HepG2 (cell line): ENCODE measurements around the gene SELENOI. TPM values are rescaled to one million over a fixed set of nuclear protein-coding genes. Genes with fewer than 3 reads are reported as not detected.

Source experiments
- BORCS8-MEF2B ChIP-seq: sonication (generic); formaldehyde crosslinking; IDR thresholded peaks from 2 replicates; pipeline ENCODE4 v1.8.0; 2022; ENCODE audit warnings: mild to moderate bottlenecking, missing genetic modification reagents
- CENPX ChIP-seq: sonication (generic); formaldehyde crosslinking; IDR thresholded peaks from 2 replicates; pipeline ENCODE4 v1.9.0; 2021; ENCODE audit warnings: mild to moderate bottlenecking, missing genetic modification reagents, moderate library complexity
- CERS6 ChIP-seq: sonication (generic); formaldehyde crosslinking; IDR thresholded peaks from 2 replicates; pipeline ENCODE4 v1.5.0; 2020; ENCODE audit warnings: missing genetic modification reagents
- CHD4 ChIP-seq: fragments of 200-600 bp; sonication (generic); IDR thresholded peaks from 2 replicates; pipeline ENCODE4 v1.7.0; 2017; ENCODE audit warnings: mild to moderate bottlenecking, low read length, borderline replicate concordance
- EP300 ChIP-seq, 3 experiments: sonication (generic) in 1 of 3; formaldehyde crosslinking in 1 of 3; IDR thresholded peaks; 2 replicates each; pipeline versions ENCODE4 v1.5.1 to v1.6.1; 2011 to 2020; ENCODE audit warnings: low read depth in 2 of 3, low read length in 2 of 3, borderline replicate concordance in 1 of 3, improper control_type of control experiment in 1 of 3, mild to moderate bottlenecking in 1 of 3, missing genetic modification reagents in 1 of 3, moderate library complexity in 1 of 3
- FOSL2 ChIP-seq: sonication (generic); formaldehyde crosslinking; IDR thresholded peaks from 2 replicates; pipeline ENCODE4 v1.4.0; 2020; ENCODE audit warnings: missing genetic modification reagents
- FOXO1 ChIP-seq: sonication (generic); formaldehyde crosslinking; IDR thresholded peaks from 2 replicates; pipeline ENCODE4 v1.4.0; 2020; ENCODE audit warnings: missing genetic modification reagents
- HDAC6 ChIP-seq: fragments of 200-600 bp; sonication (generic); IDR thresholded peaks from 2 replicates; pipeline ENCODE4 v1.7.0; 2017; ENCODE audit warnings: mild to moderate bottlenecking, antibody characterized with exemption, low read length, low read depth
- IRF2 ChIP-seq: IDR thresholded peaks from 2 replicates; pipeline ENCODE4 v1.6.1; 2018; ENCODE audit warnings: missing genetic modification reagents, missing compliant biosample characterization
- MAFG ChIP-seq: sonication (generic); formaldehyde crosslinking; IDR thresholded peaks from 2 replicates; pipeline ENCODE4 v1.5.1; 2020; ENCODE audit warnings: mild to moderate bottlenecking, missing genetic modification reagents
- MED13 ChIP-seq: sonication (generic); formaldehyde crosslinking; IDR thresholded peaks from 2 replicates; pipeline ENCODE4 v1.5.0; 2020; ENCODE audit warnings: missing genetic modification reagents
- MXD3 ChIP-seq: IDR thresholded peaks from 2 replicates; pipeline ENCODE4 v1.6.1; 2016; ENCODE audit warnings: mild to moderate bottlenecking, missing biosample characterization, missing genetic modification reagents
- RARA ChIP-seq: IDR thresholded peaks from 2 replicates; pipeline ENCODE4 v1.6.1; 2016; ENCODE audit warnings: missing genetic modification reagents, missing compliant biosample characterization
- SCMH1 ChIP-seq: sonication (generic); formaldehyde crosslinking; IDR thresholded peaks from 2 replicates; pipeline ENCODE4 v1.9.0; 2021; ENCODE audit warnings: missing genetic modification reagents, mild to moderate bottlenecking, borderline replicate concordance
- SYNCRIP ChIP-seq: fragments of 200-400 bp; formaldehyde crosslinking; IDR thresholded peaks from 2 replicates; pipeline ENCODE4 v1.6.1; 2018; ENCODE audit warnings: mild to moderate bottlenecking, low read depth, low read length; ENCODE audit not compliant: insufficient read depth
- ZNF138 ChIP-seq: sonication (generic); formaldehyde crosslinking; IDR thresholded peaks from 2 replicates; pipeline ENCODE4 v1.5.0; 2020; ENCODE audit warnings: mild to moderate bottlenecking, low read depth, missing genetic modification reagents
- ZNF552 ChIP-seq: sonication (generic); formaldehyde crosslinking; IDR thresholded peaks from 2 replicates; pipeline ENCODE4 v1.9.0; 2022; ENCODE audit warnings: missing genetic modification reagents, mild to moderate bottlenecking, borderline replicate concordance
- ZNF615 ChIP-seq: sonication (generic); formaldehyde crosslinking; IDR thresholded peaks from 2 replicates; pipeline ENCODE4 v1.5.0; 2020; ENCODE audit warnings: mild to moderate bottlenecking, missing genetic modification reagents, borderline replicate concordance
- ZNF879 ChIP-seq: sonication (generic); formaldehyde crosslinking; IDR thresholded peaks from 2 replicates; pipeline ENCODE4 v1.8.1; 2023; ENCODE audit warnings: missing genetic modification reagents
- ZSCAN9 ChIP-seq: IDR thresholded peaks from 2 replicates; pipeline ENCODE4 v1.6.1; 2016; ENCODE audit warnings: borderline replicate concordance
- polyA plus RNA-seq, 8 experiments: library from polyadenylated mRNA; depleted of rRNA in 3 of 8; stranded (reverse) in 7 of 8; unstranded in 1 of 8; fragments of >200 nt; fragmentation: Illumina TruSeq in 4 of 8; extraction: Trizol in 4 of 8; gene quantifications; 2 replicates each; pipeline versions ENCODE4 v1.2.1 to v1.2.3, GENCODE V29; 2011 to 2016; ENCODE audit warnings: low read depth in 4 of 8, missing spikeins in 1 of 8, mixed read lengths in 1 of 8; ENCODE audit not compliant: insufficient read depth in 1 of 8
- total RNA-seq, 5 experiments: library from RNA; depleted of rRNA; stranded (reverse); fragments of >200 nt; fragmentation: Illumina TruSeq; extraction: Trizol; gene quantifications; 2 replicates each; pipeline ENCODE4 v1.2.3, GENCODE V29; 2016; ENCODE audit warnings: low read depth in 1 of 5
- TF ChIP-seq, protein P1 (sequence below): fragments of 450-650 bp; IDR thresholded peaks from 2 replicates; pipeline ENCODE4 v1.6.1; 2016
- TF ChIP-seq, protein P2 (sequence below): sonication (generic); formaldehyde crosslinking; IDR thresholded peaks from 2 replicates; pipeline ENCODE4 v1.5.0; 2020; ENCODE audit warnings: mild to moderate bottlenecking, missing genetic modification reagents
- TF ChIP-seq, protein P3 (sequence below): sonication (generic); formaldehyde crosslinking; IDR thresholded peaks from 2 replicates; pipeline ENCODE4 v1.8.1; 2023; ENCODE audit warnings: mild to moderate bottlenecking, moderate library complexity, missing genetic modification reagents

The SELENOI gene
- total and polyA plus RNA-seq, 2 of the 13 experiments (the other 11 are each of a cell fraction or from before 2014, with no cell fraction given), result 27.7 to 60.3 TPM

DNA sequence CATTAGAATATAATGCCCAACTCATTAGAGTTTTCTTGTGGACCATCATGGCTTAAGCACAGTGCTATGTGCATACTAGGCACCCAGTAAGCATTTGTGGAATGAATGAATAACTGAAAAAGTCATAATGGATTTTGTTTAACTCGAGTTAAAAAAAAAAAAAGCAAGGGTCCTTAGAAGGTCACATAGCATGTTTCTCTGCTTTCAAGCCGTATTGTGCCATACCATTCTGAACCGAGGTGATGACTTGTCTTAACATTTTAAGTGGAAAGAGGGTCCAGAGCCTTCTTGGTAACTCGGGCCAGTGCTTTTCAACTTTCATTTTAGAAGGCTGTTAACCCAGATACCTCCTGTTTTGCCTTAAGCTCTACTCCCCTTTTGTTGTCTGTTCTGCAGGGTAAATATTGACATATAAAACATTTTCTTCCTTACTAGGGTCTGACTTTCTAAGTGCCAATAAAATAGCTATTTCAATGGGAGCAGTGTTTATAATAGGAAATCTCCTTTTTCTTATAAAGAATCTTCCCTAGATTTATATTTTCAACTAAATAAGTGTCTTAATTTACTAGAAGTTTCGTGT lies 1.4 kb downstream of the SELENOI start (continued):
- TF ChIP-seq BORCS8-MEF2B (CRISPR knock-in tag), result no peak
- no peak for TF ChIP-seq MED13 (CRISPR knock-in tag)
- no peak for TF ChIP-seq MAFG (CRISPR knock-in tag)
- 0 out of 2 replicates have a peak, but pooled peaks have one; percentile 39 for TF ChIP-seq ZSCAN9 (CRISPR knock-in tag)
- no peak for TF ChIP-seq ZNF138 (CRISPR knock-in tag)
- TF ChIP-seq CENPX (CRISPR knock-in tag), result no peak
- no peak for TF ChIP-seq MXD3
- TF ChIP-seq CERS6, result no peak
- no peak for TF ChIP-seq HDAC6
- no peak for TF ChIP-seq CHD4
- TF ChIP-seq, protein P1, sequence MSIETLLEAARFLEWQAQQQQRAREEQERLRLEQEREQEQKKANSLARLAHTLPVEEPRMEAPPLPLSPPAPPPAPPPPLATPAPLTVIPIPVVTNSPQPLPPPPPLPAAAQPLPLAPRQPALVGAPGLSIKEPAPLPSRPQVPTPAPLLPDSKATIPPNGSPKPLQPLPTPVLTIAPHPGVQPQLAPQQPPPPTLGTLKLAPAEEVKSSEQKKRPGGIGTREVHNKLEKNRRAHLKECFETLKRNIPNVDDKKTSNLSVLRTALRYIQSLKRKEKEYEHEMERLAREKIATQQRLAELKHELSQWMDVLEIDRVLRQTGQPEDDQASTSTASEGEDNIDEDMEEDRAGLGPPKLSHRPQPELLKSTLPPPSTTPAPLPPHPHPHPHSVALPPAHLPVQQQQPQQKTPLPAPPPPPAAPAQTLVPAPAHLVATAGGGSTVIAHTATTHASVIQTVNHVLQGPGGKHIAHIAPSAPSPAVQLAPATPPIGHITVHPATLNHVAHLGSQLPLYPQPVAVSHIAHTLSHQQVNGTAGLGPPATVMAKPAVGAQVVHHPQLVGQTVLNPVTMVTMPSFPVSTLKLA, result no peak
- TF ChIP-seq SYNCRIP, result no peak
- no peak for TF ChIP-seq SCMH1 (CRISPR knock-in tag)
- TF ChIP-seq EP300 (IDR thresholded peaks at IDR 0.05; ENCODE audit: low read depth in 2 of 2, low read length in 2 of 2), result no peak
- TF ChIP-seq EP300 (CRISPR knock-in tag; IDR thresholded peaks at IDR 0.05; ENCODE audit: borderline replicate concordance), result no peak
- TF ChIP-seq FOXO1 (CRISPR knock-in tag), result no peak
- TF ChIP-seq, protein P2, sequence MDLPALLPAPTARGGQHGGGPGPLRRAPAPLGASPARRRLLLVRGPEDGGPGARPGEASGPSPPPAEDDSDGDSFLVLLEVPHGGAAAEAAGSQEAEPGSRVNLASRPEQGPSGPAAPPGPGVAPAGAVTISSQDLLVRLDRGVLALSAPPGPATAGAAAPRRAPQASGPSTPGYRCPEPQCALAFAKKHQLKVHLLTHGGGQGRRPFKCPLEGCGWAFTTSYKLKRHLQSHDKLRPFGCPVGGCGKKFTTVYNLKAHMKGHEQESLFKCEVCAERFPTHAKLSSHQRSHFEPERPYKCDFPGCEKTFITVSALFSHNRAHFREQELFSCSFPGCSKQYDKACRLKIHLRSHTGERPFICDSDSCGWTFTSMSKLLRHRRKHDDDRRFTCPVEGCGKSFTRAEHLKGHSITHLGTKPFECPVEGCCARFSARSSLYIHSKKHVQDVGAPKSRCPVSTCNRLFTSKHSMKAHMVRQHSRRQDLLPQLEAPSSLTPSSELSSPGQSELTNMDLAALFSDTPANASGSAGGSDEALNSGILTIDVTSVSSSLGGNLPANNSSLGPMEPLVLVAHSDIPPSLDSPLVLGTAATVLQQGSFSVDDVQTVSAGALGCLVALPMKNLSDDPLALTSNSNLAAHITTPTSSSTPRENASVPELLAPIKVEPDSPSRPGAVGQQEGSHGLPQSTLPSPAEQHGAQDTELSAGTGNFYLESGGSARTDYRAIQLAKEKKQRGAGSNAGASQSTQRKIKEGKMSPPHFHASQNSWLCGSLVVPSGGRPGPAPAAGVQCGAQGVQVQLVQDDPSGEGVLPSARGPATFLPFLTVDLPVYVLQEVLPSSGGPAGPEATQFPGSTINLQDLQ (CRISPR knock-in tag), result no peak
- TF ChIP-seq ZNF879 (CRISPR knock-in tag), result no peak
- peak; percentile 24; the same call in 1 of the 2 replicates for TF ChIP-seq IRF2
- TF ChIP-seq, protein P3, sequence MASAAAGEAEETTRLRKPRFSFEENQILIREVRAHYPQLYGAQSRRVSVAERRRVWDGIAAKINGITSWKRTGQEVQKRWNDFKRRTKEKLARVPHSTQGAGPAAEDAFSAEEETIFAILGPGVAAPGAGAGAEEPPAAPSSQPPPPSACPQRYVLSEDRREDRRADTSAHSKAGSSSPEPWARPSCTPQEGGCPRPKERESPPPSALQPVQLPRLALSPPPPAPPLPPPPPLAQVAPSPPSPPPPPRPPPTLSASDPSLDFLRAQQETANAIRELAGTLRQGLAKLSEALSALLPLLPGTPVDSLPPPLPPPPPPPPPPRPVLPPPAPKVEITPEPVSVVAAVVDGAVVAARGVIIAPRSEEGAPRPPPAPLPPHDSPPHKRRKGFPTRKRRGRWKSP (CRISPR knock-in tag), result no peak
- no peak for TF ChIP-seq ZNF615 (CRISPR knock-in tag)
- TF ChIP-seq RARA, result 0 out of 2 replicates have a peak, but pooled peaks have one; percentile 7
- TF ChIP-seq FOSL2 (CRISPR knock-in tag), result no peak
- no peak for TF ChIP-seq ZNF552
